OCI-LY7 (cell line): ENCODE measurements around the gene SH3TC1.

Experiments
- CTCF ChIP-seq: fragments of 200-600 bp; sonication (generic); conservative IDR thresholded peaks from 2 replicates; pipeline ENCODE4 v1.5.1; 2014; ENCODE audit warnings: mild to moderate bottlenecking, antibody characterized with exemption, low read length, moderate library complexity, mixed read lengths
- EZH2phosphoT487 ChIP-seq: fragments of 200-600 bp; sonication (generic); IDR thresholded peaks from 2 replicates; pipeline ENCODE4 v1.6.1; 2018; ENCODE audit warnings: low read depth, borderline replicate concordance, mild to moderate bottlenecking, mixed run types, antibody characterized with exemption, low read length, moderate library complexity, mixed read lengths

- no peak for TF ChIP-seq CTCF
- TF ChIP-seq EZH2phosphoT487: no peak
Observed at GRCh38 chr4:8198206-8198905, 734 bp upstream of the SH3TC1 start.
